ENCODE results near the gene FGGY.
"Not testable (repeated sequence)": the region's sequence is repeated elsewhere in the genome, so short reads cannot be mapped to it uniquely, and the experiment has no call there.

Gene FGGY

DNA sequence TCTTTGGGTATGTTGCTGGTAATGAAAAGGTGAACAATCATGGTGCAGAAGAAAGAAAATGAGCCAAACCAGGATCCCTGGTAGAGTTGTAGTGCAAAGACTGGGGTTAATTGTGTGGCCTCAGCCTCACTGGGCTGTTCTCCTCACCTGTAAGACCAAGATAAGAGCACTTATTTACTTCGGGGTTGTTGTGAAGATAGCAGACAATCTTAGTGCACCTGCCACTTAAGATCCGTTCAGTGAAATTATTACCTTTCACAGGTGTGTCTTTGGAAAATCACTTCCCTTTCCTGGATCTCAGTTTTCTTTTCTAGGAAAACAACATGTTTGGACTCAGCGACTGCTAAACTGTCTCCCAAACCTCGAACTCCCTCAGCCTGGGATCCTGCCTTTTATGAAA lies 1.3 kb upstream of the FGGY start:
- DNase-seq (ENCODE audit: low read depth) = no peak
- peak overlapping the region; percentile 63 for H3K4me3 ChIP-seq (ENCODE audit: low read length)
- TF ChIP-seq, protein P1, sequence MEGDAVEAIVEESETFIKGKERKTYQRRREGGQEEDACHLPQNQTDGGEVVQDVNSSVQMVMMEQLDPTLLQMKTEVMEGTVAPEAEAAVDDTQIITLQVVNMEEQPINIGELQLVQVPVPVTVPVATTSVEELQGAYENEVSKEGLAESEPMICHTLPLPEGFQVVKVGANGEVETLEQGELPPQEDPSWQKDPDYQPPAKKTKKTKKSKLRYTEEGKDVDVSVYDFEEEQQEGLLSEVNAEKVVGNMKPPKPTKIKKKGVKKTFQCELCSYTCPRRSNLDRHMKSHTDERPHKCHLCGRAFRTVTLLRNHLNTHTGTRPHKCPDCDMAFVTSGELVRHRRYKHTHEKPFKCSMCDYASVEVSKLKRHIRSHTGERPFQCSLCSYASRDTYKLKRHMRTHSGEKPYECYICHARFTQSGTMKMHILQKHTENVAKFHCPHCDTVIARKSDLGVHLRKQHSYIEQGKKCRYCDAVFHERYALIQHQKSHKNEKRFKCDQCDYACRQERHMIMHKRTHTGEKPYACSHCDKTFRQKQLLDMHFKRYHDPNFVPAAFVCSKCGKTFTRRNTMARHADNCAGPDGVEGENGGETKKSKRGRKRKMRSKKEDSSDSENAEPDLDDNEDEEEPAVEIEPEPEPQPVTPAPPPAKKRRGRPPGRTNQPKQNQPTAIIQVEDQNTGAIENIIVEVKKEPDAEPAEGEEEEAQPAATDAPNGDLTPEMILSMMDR (conservative IDR thresholded peaks at IDR 0.05; ENCODE audit: low read length) = no peak

DNA sequence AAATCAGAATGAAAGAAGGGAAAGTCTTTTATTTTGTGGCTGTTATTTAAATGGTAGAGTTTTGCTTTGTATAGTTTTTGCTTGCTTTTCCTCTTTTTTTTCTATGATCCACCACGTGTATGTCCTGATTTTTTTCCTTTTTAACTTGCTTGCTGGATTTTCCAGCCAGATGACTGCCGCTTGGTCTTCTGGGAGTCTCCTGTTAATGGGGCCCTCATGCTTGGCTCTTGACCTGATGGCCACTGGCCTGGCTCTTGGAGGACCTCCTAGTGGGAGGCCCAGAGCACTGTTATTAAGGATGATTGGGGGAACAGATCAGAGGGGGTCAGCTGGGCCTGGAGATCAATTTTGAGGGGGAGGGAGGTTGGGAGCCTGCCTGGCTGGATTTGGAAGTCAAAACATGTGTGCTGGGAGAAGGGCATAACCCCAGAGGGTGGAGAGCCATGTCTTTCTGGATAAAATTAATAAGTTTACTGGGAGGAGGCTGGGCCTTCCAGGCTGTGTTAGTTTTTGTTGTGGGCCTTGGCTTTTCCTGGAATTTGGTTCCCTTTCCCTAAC lies 1.2 kb downstream of the FGGY start:
- H3K4me3 ChIP-seq (ENCODE audit: low read length) = no peak overlapping the region
- no peak for DNase-seq (ENCODE audit: low read depth)
- TF ChIP-seq, protein P1 (conservative IDR thresholded peaks at IDR 0.05; ENCODE audit: low read length) = no peak

DNA sequence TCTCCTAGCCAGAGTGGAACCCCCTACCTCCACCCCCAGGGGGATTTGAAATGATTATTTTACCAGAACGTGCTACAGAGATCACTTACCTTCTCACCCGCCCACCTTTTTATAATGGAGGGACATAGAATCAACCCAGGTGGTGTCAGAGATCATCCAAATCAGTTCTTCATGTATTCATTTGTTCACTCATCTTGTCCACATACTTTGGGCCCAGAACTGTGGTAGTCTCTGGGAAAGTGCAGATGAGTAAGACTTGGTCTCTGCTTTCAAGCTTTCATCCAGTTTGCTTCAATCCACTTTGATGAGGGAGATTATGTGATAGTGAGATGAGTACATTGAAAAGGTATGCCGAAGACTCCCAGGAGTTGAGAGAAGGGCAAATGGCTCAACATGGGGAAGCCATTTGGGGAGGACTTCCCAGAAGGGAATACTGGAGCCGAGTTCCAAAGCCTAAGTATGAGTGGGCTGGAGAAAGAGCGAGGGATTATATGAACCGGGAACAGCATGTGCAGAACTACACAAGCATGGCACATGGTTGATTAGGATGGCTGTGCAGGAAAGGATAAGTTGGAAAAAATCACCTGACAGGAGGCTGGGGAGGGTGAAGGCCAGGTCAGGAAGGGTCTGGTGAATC lies 1.9 kb downstream of the FGGY start:
- no peak overlapping the region for H3K4me3 ChIP-seq (ENCODE audit: low read length)
- peak; percentile 35 for DNase-seq (ENCODE audit: low read depth)
- TF ChIP-seq, protein P1 (conservative IDR thresholded peaks at IDR 0.05; ENCODE audit: low read length) = no peak

DNA sequence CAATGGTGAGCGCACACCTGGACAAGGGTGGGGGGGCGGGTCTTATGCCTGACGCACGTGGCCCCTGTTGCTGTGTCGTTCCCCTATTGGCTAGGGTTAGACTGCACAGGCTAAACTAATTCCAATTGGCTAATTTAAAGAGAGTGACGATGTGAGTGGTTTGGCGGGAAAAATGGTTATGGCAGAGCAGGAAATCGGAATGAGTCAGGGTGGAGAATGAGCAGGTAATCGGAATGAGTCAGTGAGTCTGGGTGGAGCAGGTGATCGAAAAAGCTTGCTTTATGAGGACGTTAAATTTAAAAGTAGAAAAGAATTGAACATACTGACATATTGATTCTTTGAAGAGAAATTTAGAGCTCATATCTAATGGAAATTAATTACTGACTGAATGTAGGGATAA lies 2.8 kb downstream of the FGGY start:
- DNase-seq (ENCODE audit: low read depth); H3K4me3 ChIP-seq (ENCODE audit: low read length): not testable (repeated sequence)

DNA sequence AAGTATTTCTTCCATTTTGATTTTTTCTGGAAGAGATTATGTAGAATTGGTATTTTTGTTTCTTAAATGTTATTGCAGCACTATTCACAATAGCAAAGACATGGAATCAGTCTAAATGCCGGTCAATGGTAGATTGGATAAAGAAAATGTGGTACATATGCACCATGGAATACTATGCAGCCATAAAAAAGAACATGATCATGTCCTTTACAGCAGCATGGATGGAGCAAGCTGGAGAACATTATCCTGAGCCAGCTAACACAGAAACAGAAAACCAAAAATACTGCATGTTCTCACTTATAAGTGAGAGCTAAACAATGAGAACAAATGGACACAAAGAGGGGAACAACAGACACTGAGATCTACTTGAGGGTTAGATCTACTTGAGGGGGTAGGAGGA lies 5.4 kb downstream of the FGGY start:
- no peak for DNase-seq (ENCODE audit: low read depth)
- TF ChIP-seq, protein P1 (conservative IDR thresholded peaks at IDR 0.05; ENCODE audit: low read length) = no peak
- no peak overlapping the region for H3K4me3 ChIP-seq (ENCODE audit: low read length)

DNA sequence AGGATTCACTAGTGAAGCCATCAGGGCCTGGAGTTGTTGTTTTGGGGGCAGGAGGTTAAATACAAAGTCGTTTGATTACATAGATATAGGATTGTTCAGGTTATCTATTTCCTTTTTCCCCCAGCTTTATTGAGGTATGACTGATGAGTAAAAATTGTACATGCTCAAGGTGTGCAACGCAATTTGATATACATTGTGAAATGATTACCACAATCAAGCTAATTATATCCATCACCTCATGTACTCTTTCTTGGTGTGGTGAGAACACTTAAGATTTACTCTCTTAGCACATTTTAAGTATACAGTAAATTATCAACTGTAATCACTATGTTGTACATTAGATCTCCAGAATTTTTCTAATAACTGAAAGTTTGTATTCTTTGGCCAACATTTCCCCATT lies 6.0 kb downstream of the FGGY start:
- DNase-seq (ENCODE audit: low read depth) = no peak
- H3K4me3 ChIP-seq (ENCODE audit: low read length) = no peak overlapping the region
- TF ChIP-seq, protein P1 (conservative IDR thresholded peaks at IDR 0.05; ENCODE audit: low read length) = no peak

DNA sequence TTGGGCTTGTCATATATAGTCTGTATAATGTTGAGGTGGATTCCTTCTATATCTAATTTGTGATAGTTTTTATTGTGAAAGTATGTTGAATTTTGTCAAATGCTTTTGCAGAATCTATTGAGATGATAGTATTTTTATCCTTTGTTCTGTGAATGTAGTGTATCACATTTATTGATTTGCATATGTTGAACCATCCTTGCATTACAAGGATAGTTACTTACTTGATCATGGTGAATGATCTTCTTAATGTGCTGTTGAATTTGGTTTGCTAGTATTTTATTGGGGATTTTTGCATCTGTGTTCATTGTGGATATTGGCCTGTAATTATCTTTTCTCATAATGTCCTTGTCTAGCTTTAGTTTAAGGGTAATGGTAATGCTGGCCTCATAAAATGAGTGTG lies 8.3 kb downstream of the FGGY start:
- DNase-seq (ENCODE audit: low read depth) = no peak
- H3K4me3 ChIP-seq (ENCODE audit: low read length) = no peak overlapping the region
- TF ChIP-seq, protein P1 (conservative IDR thresholded peaks at IDR 0.05; ENCODE audit: low read length) = no peak

Data from AG10803 (cell line).